Epithelial cell of proximal tubule (primary cell): ENCODE results near the gene HSPA12B. TPM values are rescaled to one million over a fixed set of nuclear protein-coding genes. Genes with fewer than 3 reads are reported as not detected.
"Not testable (repeated sequence)": the region's sequence is repeated elsewhere in the genome, so short reads cannot be mapped to it uniquely, and the experiment has no call there.

Experiments
- DNase-seq: peaks from one replicate; pipeline ENCODE4 v3.0.0-alpha.2; 2011; ENCODE audit warnings: low read depth
- H3K4me3 ChIP-seq: 2 replicates; pipeline ENCODE4 v1.5.1; 2011; ENCODE audit warnings: low read depth, mild to moderate bottlenecking, low read length
- total RNA-seq: library from RNA; depleted of rRNA; stranded (reverse); fragments of >200 nt; gene quantifications from 2 replicates; pipeline ENCODE4 v1.2.3, GENCODE V29; 2015
- TF ChIP-seq, protein P1 (sequence below): conservative IDR thresholded peaks from 2 replicates; pipeline ENCODE4 v1.5.1; 2012; ENCODE audit warnings: low read depth, mild to moderate bottlenecking, low read length

Gene HSPA12B
- total RNA-seq, 1 donor from 2014 or later: not detected

DNA sequence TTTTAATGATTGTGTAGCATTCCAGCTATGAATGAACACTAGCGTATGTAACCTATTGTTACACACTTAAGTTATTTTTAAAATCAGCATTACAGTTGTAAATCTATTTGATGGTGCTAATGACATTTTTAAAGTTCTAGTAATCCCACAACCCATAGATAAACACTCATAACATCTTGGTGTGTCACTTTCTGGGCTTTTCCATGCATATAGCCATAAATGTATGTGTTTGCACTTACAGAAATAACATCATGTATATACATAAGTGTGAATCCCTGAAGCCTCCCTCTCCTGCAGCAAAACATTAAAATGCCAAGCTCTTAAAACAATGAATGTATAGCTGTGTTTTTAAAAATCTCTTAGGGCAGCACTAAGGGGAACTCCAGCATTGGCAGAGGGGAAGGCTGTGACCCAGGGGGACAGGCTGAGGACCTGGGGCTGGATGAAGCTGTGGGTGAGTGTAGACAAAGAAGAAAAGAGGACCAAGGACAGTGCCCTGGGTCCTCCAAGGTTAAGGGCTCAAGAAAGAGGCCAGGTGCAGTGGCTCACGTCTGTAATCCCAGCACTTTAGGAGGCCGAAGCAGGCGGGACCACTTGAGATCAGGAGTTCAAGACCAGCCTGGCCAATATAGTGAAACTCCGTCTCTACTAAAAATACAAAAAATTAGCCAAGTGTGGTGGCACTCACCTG is 55.0 kb downstream of the HSPA12B start:
- DNase-seq: no peak
- TF ChIP-seq, protein P1, sequence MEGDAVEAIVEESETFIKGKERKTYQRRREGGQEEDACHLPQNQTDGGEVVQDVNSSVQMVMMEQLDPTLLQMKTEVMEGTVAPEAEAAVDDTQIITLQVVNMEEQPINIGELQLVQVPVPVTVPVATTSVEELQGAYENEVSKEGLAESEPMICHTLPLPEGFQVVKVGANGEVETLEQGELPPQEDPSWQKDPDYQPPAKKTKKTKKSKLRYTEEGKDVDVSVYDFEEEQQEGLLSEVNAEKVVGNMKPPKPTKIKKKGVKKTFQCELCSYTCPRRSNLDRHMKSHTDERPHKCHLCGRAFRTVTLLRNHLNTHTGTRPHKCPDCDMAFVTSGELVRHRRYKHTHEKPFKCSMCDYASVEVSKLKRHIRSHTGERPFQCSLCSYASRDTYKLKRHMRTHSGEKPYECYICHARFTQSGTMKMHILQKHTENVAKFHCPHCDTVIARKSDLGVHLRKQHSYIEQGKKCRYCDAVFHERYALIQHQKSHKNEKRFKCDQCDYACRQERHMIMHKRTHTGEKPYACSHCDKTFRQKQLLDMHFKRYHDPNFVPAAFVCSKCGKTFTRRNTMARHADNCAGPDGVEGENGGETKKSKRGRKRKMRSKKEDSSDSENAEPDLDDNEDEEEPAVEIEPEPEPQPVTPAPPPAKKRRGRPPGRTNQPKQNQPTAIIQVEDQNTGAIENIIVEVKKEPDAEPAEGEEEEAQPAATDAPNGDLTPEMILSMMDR: no peak

GRCh38 chr20:3788685-3789155 is 56.2 kb downstream of the HSPA12B start:
- DNase-seq: no peak
- TF ChIP-seq, protein P1: no peak
- H3K4me3 ChIP-seq: no peak overlapping the region

More for the DNA sequence above, 55.0 kb downstream of the HSPA12B start:
- H3K4me3 ChIP-seq: peak overlapping the region; percentile 46

GRCh38 chr20:3789201-3789600 is 56.7 kb downstream of the HSPA12B start:
- not testable (repeated sequence) for H3K4me3 ChIP-seq, DNase-seq

DNA sequence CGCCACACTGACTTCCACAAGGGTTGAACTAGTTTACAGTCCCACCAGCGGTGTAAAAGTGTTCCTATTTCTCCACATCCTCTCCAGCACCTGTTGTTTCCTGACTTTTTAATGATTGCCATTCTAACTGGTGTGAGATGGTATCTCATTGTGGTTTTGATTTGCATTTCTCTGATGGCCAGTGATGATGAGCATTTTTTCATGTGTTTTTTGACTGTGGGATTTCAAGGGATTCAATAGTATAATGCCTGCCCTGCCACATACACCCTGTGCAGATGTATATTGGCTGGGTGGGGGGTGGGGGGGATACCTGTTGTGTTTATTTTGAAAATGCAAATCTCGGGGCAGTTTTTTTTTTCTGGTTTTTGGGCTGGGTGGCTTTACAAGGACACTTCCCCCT is 61.7 kb downstream of the HSPA12B start:
- DNase-seq, H3K4me3 ChIP-seq: not testable (repeated sequence)

DNA sequence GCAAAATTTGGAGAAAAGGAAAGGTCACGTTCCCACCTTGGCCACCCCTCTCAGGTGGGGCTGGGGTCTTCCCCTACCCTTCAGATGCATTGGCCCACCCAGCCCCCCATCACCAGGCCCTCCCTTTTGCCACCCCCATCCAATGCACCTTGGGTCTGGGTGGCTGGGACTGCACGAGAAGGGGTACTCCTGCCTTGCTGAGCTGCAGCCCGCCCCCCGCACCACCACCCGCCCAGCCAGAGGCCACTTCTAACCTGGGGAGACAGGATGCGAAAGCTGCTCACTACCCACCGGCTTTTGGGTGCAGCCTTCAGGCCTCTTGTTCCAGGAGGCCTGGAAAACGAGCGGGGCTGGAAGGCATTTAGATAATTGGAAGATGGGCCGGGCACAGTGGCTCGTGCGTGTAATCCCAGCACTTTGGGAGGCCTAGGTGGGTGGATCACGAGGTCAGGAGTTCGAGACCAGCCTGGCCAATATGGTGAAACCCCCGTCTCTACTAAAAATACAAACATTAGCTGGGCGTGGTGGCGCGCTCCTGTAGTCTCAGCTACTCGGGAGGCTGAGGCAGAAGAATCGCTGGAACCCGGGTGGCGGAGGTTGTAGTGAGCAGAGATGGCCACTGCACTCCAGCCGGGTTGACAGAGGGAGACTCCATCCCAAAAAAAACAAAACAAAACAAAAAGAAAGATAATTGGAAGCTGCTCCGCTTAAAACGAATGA is 62.4 kb downstream of the HSPA12B start:
- H3K4me3 ChIP-seq: no peak overlapping the region
- TF ChIP-seq, protein P1: no peak
- no peak for DNase-seq

GRCh38 chr20:3795511-3796468 is 63.3 kb downstream of the HSPA12B start, which contains the start of gene CDC25B:
Gene CDC25B, plus strand, starts transcription at chr20:3796310. Its CDS starts 222 bp downstream, at chr20:3796532.
- peak within 1 kb of the TSS; percentile 82 for H3K4me3 ChIP-seq
- TF ChIP-seq, protein P1: peak; percentile 42
- DNase-seq: no peak

DNA sequence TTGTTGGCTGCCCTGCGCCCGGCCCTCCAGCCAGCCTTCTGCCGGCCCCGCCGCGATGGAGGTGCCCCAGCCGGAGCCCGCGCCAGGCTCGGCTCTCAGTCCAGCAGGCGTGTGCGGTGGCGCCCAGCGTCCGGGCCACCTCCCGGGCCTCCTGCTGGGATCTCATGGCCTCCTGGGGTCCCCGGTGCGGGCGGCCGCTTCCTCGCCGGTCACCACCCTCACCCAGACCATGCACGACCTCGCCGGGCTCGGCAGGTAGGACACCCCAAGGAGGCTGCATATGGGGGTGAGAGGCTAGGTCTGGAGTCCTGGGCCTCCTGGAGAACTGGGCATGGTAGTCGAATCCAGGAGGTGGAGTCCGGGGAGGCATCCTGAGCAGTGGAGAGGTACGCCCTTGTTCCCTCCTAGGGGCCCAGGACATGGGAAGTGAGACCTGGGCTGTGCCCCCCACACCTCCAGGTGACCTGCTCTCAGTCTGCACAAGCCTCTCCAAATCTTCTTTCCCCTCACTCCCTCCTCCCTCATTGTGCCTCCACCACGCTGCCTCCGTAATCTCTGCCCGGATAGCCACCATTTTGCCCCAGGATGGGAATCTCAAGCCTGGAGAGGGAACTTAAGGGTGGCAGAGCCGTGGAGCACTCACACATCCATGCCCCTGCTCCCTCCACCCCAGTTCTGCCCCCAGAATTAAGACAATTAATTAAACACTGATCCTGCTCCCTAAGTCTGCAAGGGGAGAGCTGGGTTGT is 64.2 kb downstream of the HSPA12B start:
- DNase-seq: no peak
- peak overlapping the region; percentile 82 for H3K4me3 ChIP-seq
- TF ChIP-seq, protein P1: no peak
